HK-2 (cell line): Measurements from ENCODE around the gene TPM4.

ENCODE experiments used
- DNase-seq: peaks from one replicate; pipeline ENCODE4 v3.0.0-alpha.2; 2018; ENCODE audit not compliant: unreplicated experiment

The TPM4 gene

GRCh38 chr19:16041991-16042386 lies 34.3 kb upstream of the TPM4 start:
- no peak for DNase-seq

- DNase-seq: no peak
Measured at GRCh38 chr19:16042533-16043085, 33.7 kb upstream of the TPM4 start.

- no peak for DNase-seq
Measured at GRCh38 chr19:16043156-16043757, 33.0 kb upstream of the TPM4 start.

- DNase-seq: no peak
Measured at GRCh38 chr19:16044746-16045145, 31.5 kb upstream of the TPM4 start.

GRCh38 chr19:16045171-16045570 lies 31.1 kb upstream of the TPM4 start:
- DNase-seq: no peak

GRCh38 chr19:16045893-16046292 lies 30.4 kb upstream of the TPM4 start:
- DNase-seq: no peak

GRCh38 chr19:16048583-16048982 lies 27.7 kb upstream of the TPM4 start:
- no peak for DNase-seq

- no peak for DNase-seq
Measured at GRCh38 chr19:16051254-16052025, 24.9 kb upstream of the TPM4 start.

GRCh38 chr19:16052353-16052752 lies 23.9 kb upstream of the TPM4 start:
- DNase-seq: no peak

GRCh38 chr19:16057062-16057461 lies 19.2 kb upstream of the TPM4 start:
- no peak for DNase-seq

- DNase-seq: no peak
Measured at GRCh38 chr19:16060294-16060693, 16.0 kb upstream of the TPM4 start.

GRCh38 chr19:16061943-16062342 lies 14.4 kb upstream of the TPM4 start:
- DNase-seq: no peak

GRCh38 chr19:16062789-16063188 lies 13.5 kb upstream of the TPM4 start:
- peak; percentile 52 for DNase-seq

- no peak for DNase-seq
Measured at GRCh38 chr19:16064209-16064889, 11.9 kb upstream of the TPM4 start.

GRCh38 chr19:16066611-16067104 lies 9.6 kb upstream of the TPM4 start:
- DNase-seq: no peak

- DNase-seq: no peak
Measured at GRCh38 chr19:16067205-16067938, 8.9 kb upstream of the TPM4 start.

- no peak for DNase-seq
Measured at GRCh38 chr19:16068696-16069259, 7.5 kb upstream of the TPM4 start.

- DNase-seq: no peak
Measured at GRCh38 chr19:16069813-16070365, 6.4 kb upstream of the TPM4 start.

- DNase-seq: no peak
Measured at GRCh38 chr19:16070366-16070990, 5.8 kb upstream of the TPM4 start.

- DNase-seq: no peak
Measured at GRCh38 chr19:16071072-16071691, 5.1 kb upstream of the TPM4 start.
